ENCODE measurements around the gene AIG1. TPM values are rescaled to one million over a fixed set of nuclear protein-coding genes. Genes with fewer than 3 reads are reported as not detected.

Gene AIG1
- total and polyA plus RNA-seq, 4 donors = 19.9 to 31.7 (median 27.3) TPM

DNA sequence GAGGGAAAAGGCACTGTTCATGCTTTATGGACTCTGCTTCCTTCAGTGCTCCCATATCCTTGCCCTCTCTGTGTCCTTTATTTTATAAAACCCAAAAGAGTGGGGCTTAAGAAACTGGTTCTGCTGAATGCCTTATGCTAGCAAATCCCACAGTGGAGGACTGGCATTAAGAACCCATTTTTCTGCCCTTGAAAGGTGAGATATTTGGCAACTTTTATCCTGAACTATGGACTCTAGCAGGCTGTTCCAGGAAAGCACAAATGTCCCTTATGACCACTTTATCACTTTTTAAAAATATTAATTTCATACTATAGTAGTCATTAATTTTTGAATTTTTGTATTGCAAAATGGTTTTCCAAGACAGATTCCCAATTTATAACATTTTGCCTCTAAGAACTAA is 296.5 kb downstream of the AIG1 start:
- ATAC-seq (ENCODE audit: insufficient read depth, low FRiP score) (no peak), DNase-seq (no peak)
- Histone ChIP-seq H3K9ac (ENCODE audit: insufficient read depth in 1 of 2, low read length in 2 of 2) (no peak overlapping the region), H3K9me3 (ENCODE audit: control insufficient read depth in 4 of 4, insufficient read depth in 3 of 4, low read length in 3 of 4) (peaks cover 2 to 5% (median 3%) of the 10 kb centered on the region in 4 donors), H3K4me3 (no peak overlapping the region), H3K4me1 (ENCODE audit: control insufficient read depth in 5 of 5, insufficient read depth in 5 of 5, low read length in 5 of 5) (peaks cover 0 to 11% (median 0%) of the 10 kb centered on the region in 5 donors), H3K27ac (ENCODE audit: low read depth in 1 of 2, low read length in 1 of 2) (no peak overlapping the region), H3K27me3 (ENCODE audit: control insufficient read depth in 3 of 3, insufficient read depth in 3 of 3, low read length in 2 of 3) (no peaks in the 10 kb centered on the region), H3K36me3 (ENCODE audit: control insufficient read depth in 4 of 4, insufficient read depth in 4 of 4, low read length in 4 of 4) (no peaks in the 10 kb centered on the region)
- TF ChIP-seq, protein P1, sequence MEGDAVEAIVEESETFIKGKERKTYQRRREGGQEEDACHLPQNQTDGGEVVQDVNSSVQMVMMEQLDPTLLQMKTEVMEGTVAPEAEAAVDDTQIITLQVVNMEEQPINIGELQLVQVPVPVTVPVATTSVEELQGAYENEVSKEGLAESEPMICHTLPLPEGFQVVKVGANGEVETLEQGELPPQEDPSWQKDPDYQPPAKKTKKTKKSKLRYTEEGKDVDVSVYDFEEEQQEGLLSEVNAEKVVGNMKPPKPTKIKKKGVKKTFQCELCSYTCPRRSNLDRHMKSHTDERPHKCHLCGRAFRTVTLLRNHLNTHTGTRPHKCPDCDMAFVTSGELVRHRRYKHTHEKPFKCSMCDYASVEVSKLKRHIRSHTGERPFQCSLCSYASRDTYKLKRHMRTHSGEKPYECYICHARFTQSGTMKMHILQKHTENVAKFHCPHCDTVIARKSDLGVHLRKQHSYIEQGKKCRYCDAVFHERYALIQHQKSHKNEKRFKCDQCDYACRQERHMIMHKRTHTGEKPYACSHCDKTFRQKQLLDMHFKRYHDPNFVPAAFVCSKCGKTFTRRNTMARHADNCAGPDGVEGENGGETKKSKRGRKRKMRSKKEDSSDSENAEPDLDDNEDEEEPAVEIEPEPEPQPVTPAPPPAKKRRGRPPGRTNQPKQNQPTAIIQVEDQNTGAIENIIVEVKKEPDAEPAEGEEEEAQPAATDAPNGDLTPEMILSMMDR (IDR thresholded peaks at IDR 0.05; ENCODE audit: control extremely low read depth, extremely low read depth) = no peak

DNA sequence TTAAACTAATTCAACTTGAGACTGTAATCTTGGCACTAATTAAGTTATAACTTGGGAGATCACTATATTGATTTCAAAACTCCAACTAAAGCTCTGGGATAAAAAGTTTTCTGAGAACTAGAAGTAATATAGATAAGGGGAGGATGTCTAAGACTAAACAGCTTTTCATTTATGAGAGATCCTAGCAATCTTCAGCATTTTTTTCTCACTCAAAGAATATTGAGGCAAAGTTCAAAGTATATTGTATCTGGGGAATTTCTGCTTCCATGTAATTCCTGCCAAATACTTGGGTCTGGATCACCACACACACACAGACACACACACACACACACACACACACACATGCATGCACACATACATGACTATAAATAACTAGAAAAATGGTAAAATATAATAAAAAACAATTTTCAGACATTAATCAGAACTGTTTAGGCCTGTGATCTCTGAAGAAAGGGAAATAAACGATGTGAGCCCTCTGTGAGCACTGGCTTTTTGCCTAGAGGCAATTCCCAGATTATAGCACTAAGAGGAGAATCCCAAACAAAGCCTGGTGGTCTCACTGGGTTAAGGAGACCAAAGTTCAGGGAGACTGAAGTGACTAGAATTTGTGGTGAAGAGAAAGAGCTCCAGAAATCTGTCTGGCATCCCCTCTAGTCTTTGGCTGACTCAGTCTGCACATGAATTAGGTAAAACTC is 297.0 kb downstream of the AIG1 start:
- no peak overlapping the region for H3K9ac ChIP-seq (ENCODE audit: insufficient read depth in 1 of 2, low read length in 2 of 2)
- TF ChIP-seq, protein P1 (IDR thresholded peaks at IDR 0.05; ENCODE audit: control extremely low read depth, extremely low read depth) = no peak
- H3K27me3 ChIP-seq (ENCODE audit: control insufficient read depth in 3 of 3, insufficient read depth in 3 of 3, low read length in 2 of 3) = no peaks in the 10 kb centered on the region
- 57 to 74% methylated on average over 1 of the region's 1 CpG for WGBS, 2 donors
- H3K4me1 ChIP-seq (ENCODE audit: control insufficient read depth in 5 of 5, insufficient read depth in 5 of 5, low read length in 5 of 5) = peaks cover 0 to 11% (median 0%) of the 10 kb centered on the region in 5 donors
- DNase-seq (peak; percentile 59 to 90 (median 83)), ATAC-seq (ENCODE audit: insufficient read depth, low FRiP score) (no peak)
- H3K4me3 ChIP-seq = no peak overlapping the region
- peaks cover 2 to 5% (median 3%) of the 10 kb centered on the region in 4 donors for H3K9me3 ChIP-seq (ENCODE audit: control insufficient read depth in 4 of 4, insufficient read depth in 3 of 4, low read length in 3 of 4)
- no peak overlapping the region for H3K27ac ChIP-seq (ENCODE audit: low read depth in 1 of 2, low read length in 1 of 2)
- no peaks in the 10 kb centered on the region for H3K36me3 ChIP-seq (ENCODE audit: control insufficient read depth in 4 of 4, insufficient read depth in 4 of 4, low read length in 4 of 4)

GRCh38 chr6:143361536-143362191 is 301.0 kb downstream of the AIG1 start:
- peaks cover 0 to 1% (median 0%) of the 10 kb centered on the region in 4 donors for H3K9me3 ChIP-seq (ENCODE audit: control insufficient read depth in 4 of 4, insufficient read depth in 3 of 4, low read length in 3 of 4)
- DNase-seq (no peak), ATAC-seq (ENCODE audit: insufficient read depth, low FRiP score) (no peak)
- H3K27ac ChIP-seq (ENCODE audit: low read depth in 1 of 2, low read length in 1 of 2) = no peak overlapping the region
- H3K27me3 ChIP-seq (ENCODE audit: control insufficient read depth in 3 of 3, insufficient read depth in 3 of 3, low read length in 2 of 3) = no peaks in the 10 kb centered on the region
- 77 to 93% methylated on average over 4 of the region's 4 CpGs for WGBS, 2 donors
- no peak overlapping the region for H3K4me3 ChIP-seq
- no peaks in the 10 kb centered on the region for H3K36me3 ChIP-seq (ENCODE audit: control insufficient read depth in 4 of 4, insufficient read depth in 4 of 4, low read length in 4 of 4)
- TF ChIP-seq, protein P1 (IDR thresholded peaks at IDR 0.05; ENCODE audit: control extremely low read depth, extremely low read depth) = no peak
- peaks cover 0 to 14% (median 0%) of the 10 kb centered on the region in 5 donors for H3K4me1 ChIP-seq (ENCODE audit: control insufficient read depth in 5 of 5, insufficient read depth in 5 of 5, low read length in 5 of 5)
- no peak overlapping the region for H3K9ac ChIP-seq (ENCODE audit: insufficient read depth in 1 of 2, low read length in 2 of 2)
